H9 (cell line): ENCODE results near the gene ATG7. TPM values are rescaled to one million over a fixed set of nuclear protein-coding genes. Genes with fewer than 3 reads are reported as not detected.
A peak's percentile ranks its signal among the peaks of the same experiment; 100 is the strongest.

Experiments
- DNase-seq: peaks from one replicate; pipeline ENCODE4 v3.0.0-alpha.2; 2017
- H2AFZ ChIP-seq: one replicate; pipeline ENCODE4 v1.6.1; 2013; ENCODE audit warnings: mild to moderate bottlenecking, low read length, control low read depth, moderate library complexity
- H2AK5ac ChIP-seq: 2 replicates; pipeline ENCODE4 v1.6.1; 2013; ENCODE audit warnings: low read length, control low read depth, mixed read lengths; ENCODE audit not compliant: insufficient read length
- H2BK120ac ChIP-seq: one replicate; pipeline ENCODE4 v1.6.1; 2013; ENCODE audit warnings: low read depth, mild to moderate bottlenecking, low read length, control low read depth, inconsistent platforms; ENCODE audit not compliant: poor library complexity, severe bottlenecking
- H2BK12ac ChIP-seq: 2 replicates; pipeline ENCODE4 v1.6.1; 2013; ENCODE audit warnings: low read length, control low read depth, mixed read lengths, low read depth; ENCODE audit not compliant: insufficient read length
- H2BK15ac ChIP-seq: 2 replicates; pipeline ENCODE4 v1.6.1; 2013; ENCODE audit warnings: low read depth, low read length, control low read depth
- H2BK20ac ChIP-seq: one replicate; pipeline ENCODE4 v1.6.1; 2013; ENCODE audit warnings: low read depth, mild to moderate bottlenecking, low read length, control low read depth, inconsistent platforms; ENCODE audit not compliant: poor library complexity, severe bottlenecking
- H2BK5ac ChIP-seq: 2 replicates; pipeline ENCODE4 v1.6.1; 2013; ENCODE audit warnings: low read length, control low read depth, mixed read lengths; ENCODE audit not compliant: insufficient read length
- H3K14ac ChIP-seq: 2 replicates; pipeline ENCODE4 v1.6.1; 2013; ENCODE audit warnings: low read length, control low read depth; ENCODE audit not compliant: insufficient read depth
- H3K18ac ChIP-seq: 2 replicates; pipeline ENCODE4 v1.6.1; 2013; ENCODE audit warnings: low read depth, mild to moderate bottlenecking, mixed read lengths, low read length, control low read depth; ENCODE audit not compliant: insufficient read length
- H3K23ac ChIP-seq: 2 replicates; pipeline ENCODE4 v1.6.1; 2013; ENCODE audit warnings: low read length, control low read depth, mixed read lengths, low read depth; ENCODE audit not compliant: insufficient read length
- H3K23me2 ChIP-seq: 2 replicates; pipeline ENCODE4 v1.6.1; 2013; ENCODE audit warnings: low read depth, mild to moderate bottlenecking, mixed read lengths, low read length, control low read depth; ENCODE audit not compliant: insufficient read length, poor library complexity, severe bottlenecking
- H3K27ac ChIP-seq: 2 replicates; pipeline ENCODE4 v1.5.1; 2013; ENCODE audit warnings: low read length, control low read depth, mixed read lengths, low read depth; ENCODE audit not compliant: insufficient read length
- H3K27me3 ChIP-seq: 2 replicates; pipeline ENCODE4 v1.6.1; 2013; ENCODE audit warnings: low read length, control low read depth, inconsistent platforms; ENCODE audit not compliant: insufficient read depth
- H3K4ac ChIP-seq: 2 replicates; pipeline ENCODE4 v1.6.1; 2013; ENCODE audit warnings: low read depth, mild to moderate bottlenecking, control low read depth, inconsistent platforms, low read length, moderate library complexity
- H3K4me1 ChIP-seq: 2 replicates; pipeline ENCODE4 v1.6.1; 2013; ENCODE audit warnings: low read length, control low read depth, inconsistent platforms; ENCODE audit not compliant: insufficient read depth
- H3K4me2 ChIP-seq: 2 replicates; pipeline ENCODE4 v1.6.1; 2013; ENCODE audit warnings: low read length, control low read depth, mixed read lengths; ENCODE audit not compliant: insufficient read length, insufficient read depth
- H3K56ac ChIP-seq: 2 replicates; pipeline ENCODE4 v1.6.1; 2013; ENCODE audit warnings: low read depth, mild to moderate bottlenecking, mixed read lengths, low read length, control low read depth; ENCODE audit not compliant: insufficient read length
- H3K79me1 ChIP-seq: 2 replicates; pipeline ENCODE4 v1.6.1; 2013; ENCODE audit warnings: low read depth, mild to moderate bottlenecking, moderate library complexity, low read length, control low read depth, inconsistent platforms; ENCODE audit not compliant: insufficient read depth, poor library complexity, severe bottlenecking
- H3K79me2 ChIP-seq: 2 replicates; pipeline ENCODE4 v1.6.1; 2013; ENCODE audit warnings: low read length, control low read depth, inconsistent platforms; ENCODE audit not compliant: insufficient read depth
- H3K9ac ChIP-seq: 2 replicates; pipeline ENCODE4 v1.6.1; 2013; ENCODE audit warnings: low read length, control low read depth, mixed read lengths; ENCODE audit not compliant: insufficient read length; ENCODE audit errors: extremely low read depth
- H3K9me3 ChIP-seq: one replicate; pipeline ENCODE4 v1.6.1; 2013; ENCODE audit warnings: low read depth, low read length, inconsistent platforms; ENCODE audit not compliant: control insufficient read depth
- H3T11ph ChIP-seq: one replicate; pipeline ENCODE4 v1.6.1; 2013; ENCODE audit warnings: mild to moderate bottlenecking, low read length, control low read depth, inconsistent platforms
- H4K20me1 ChIP-seq: one replicate; pipeline ENCODE4 v1.6.1; 2013; ENCODE audit not compliant: control insufficient read depth, insufficient read length, insufficient read depth
- H4K5ac ChIP-seq: 2 replicates; pipeline ENCODE4 v1.6.1; 2013; ENCODE audit warnings: low read depth, mild to moderate bottlenecking, mixed read lengths, low read length, control low read depth; ENCODE audit not compliant: insufficient read length
- H4K8ac ChIP-seq: replicated peaks from 2 replicates; pipeline ENCODE4 v1.6.1; 2013; ENCODE audit warnings: low read length, control low read depth, mixed read lengths, low read depth; ENCODE audit not compliant: insufficient read length
- H4K91ac ChIP-seq: 2 replicates; pipeline ENCODE4 v1.6.1; 2013; ENCODE audit warnings: low read depth, mild to moderate bottlenecking, moderate library complexity, mixed read lengths, low read length, control low read depth; ENCODE audit not compliant: insufficient read length
- H3K27ac Mint-ChIP-seq, 3 experiments: 2 replicates in 2 of 3; 3 replicates in 1 of 3; pipeline ENCODE4 v1.8.0; 2020 to 2021; ENCODE audit warnings: mixed read lengths in 3 of 3, mild to moderate bottlenecking in 1 of 3, moderate library complexity in 1 of 3
- H3K27me3 Mint-ChIP-seq: 2 replicates; pipeline ENCODE4 v1.8.0; 2021; ENCODE audit warnings: low read depth, mild to moderate bottlenecking, moderate library complexity, mixed read lengths
- H3K36me3 Mint-ChIP-seq, 3 experiments: 2 replicates in 2 of 3; 3 replicates in 1 of 3; pipeline ENCODE4 v1.8.0; 2020 to 2021; ENCODE audit warnings: low read depth in 3 of 3, mixed read lengths in 3 of 3; ENCODE audit not compliant: insufficient read depth in 1 of 3
- H3K4me1 Mint-ChIP-seq, 2 experiments: 2 replicates each; pipeline ENCODE4 v1.8.0; 2020; ENCODE audit warnings: mixed read lengths in 2 of 2
- H3K4me3 Mint-ChIP-seq, 2 experiments: 2 replicates in 1 of 2; 3 replicates in 1 of 2; pipeline ENCODE4 v1.8.0; 2020 to 2021; ENCODE audit warnings: mild to moderate bottlenecking in 2 of 2, mixed read lengths in 2 of 2, moderate library complexity in 1 of 2
- H3K9me3 Mint-ChIP-seq, 2 experiments: 2 replicates in 1 of 2; 3 replicates in 1 of 2; pipeline ENCODE4 v1.8.0; 2020; ENCODE audit warnings: mild to moderate bottlenecking in 2 of 2, mixed read lengths in 2 of 2, moderate library complexity in 1 of 2
- WGBS: extraction: QIAGEN DNeasy Blood & Tissue Kit; methylation state at CpG from one replicate; pipeline ENCODE4 v1.1.7; 2013; ENCODE audit warnings: missing lambda C conversion rate, low lambda C conversion rate, mixed read lengths; ENCODE audit not compliant: insufficient read length; ENCODE audit errors: extremely low coverage; 5-methylcytosine and 5-hydroxymethylcytosine counted together
- total RNA-seq: library from RNA; stranded (reverse); gene quantifications from 2 replicates; pipeline ENCODE4 v1.2.1, GENCODE V29; 2021
- TF ChIP-seq, protein P1 (sequence below): fragments of 200-600 bp; sonication (generic); conservative IDR thresholded peaks from 3 replicates; pipeline ENCODE4 v1.8.0; 2021; ENCODE audit warnings: antibody characterized with exemption, mild to moderate bottlenecking

ATG7 gene
- total RNA-seq, 1 experiment from 2014 or later: 17.9 TPM

DNA sequence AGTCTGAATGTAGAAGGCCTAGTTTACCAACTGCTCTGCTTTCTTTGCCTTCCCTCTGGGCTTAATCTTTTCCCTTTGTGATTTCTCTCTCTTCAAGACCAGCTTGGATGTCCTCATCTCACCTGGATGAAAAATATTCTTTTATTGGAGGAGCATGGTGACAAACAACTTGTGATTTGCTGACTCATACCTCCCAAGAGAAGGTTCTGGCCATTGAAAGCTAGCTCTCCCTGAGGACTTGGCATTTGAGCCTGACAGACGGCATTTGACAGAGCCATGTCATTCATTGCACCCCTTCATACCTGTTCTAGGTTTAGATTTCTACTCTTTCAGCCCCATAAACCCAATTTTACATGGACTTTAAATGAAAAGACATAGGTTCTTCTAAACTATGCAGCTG lies 33.3 kb downstream of the ATG7 start:
- no peaks in the 10 kb centered on the region for H4K20me1 ChIP-seq

More for the DNA sequence above, 33.3 kb downstream of the ATG7 start:
- Mint-ChIP-seq H3K36me3 (peaks cover 5 to 42% (median 24%) of the 10 kb centered on the region in 3 experiments; a peak in 6 of 7 replicates), H3K4me3 (no peak overlapping the region), H3K27me3 (no peaks in the 10 kb centered on the region), H3K27ac (peak overlapping the region in 2 of 3 experiments; percentile 9 to 41; a peak in 5 of 7 replicates), H3K4me1 (no peaks in the 10 kb centered on the region), H3K9me3 (no peaks in the 10 kb centered on the region)
- Histone ChIP-seq H4K8ac (no peak overlapping the region), H3K9me3 (no peaks in the 10 kb centered on the region), H3K14ac (no peak overlapping the region), H2BK12ac (no peak overlapping the region), H3K4me2 (no peak overlapping the region), H3T11ph (no peak overlapping the region), H3K4ac (no peak overlapping the region), H3K23ac (no peak overlapping the region), H4K5ac (no peak overlapping the region), H2BK5ac (no peak overlapping the region), H3K4me1 (no peaks in the 10 kb centered on the region), H3K79me2 (no peaks in the 10 kb centered on the region), H3K27ac (no peak overlapping the region), H3K9ac (no peak overlapping the region), H3K23me2 (no peaks in the 10 kb centered on the region), H3K27me3 (no peaks in the 10 kb centered on the region; the same call in 1 of the 2 replicates), H3K79me1 (no peaks in the 10 kb centered on the region), H3K18ac (no peak overlapping the region), H2AK5ac (no peak overlapping the region), H2BK20ac (no peak overlapping the region), H2BK120ac (no peak overlapping the region), H2BK15ac (no peak overlapping the region), H2AFZ (no peak overlapping the region), H4K91ac (no peak overlapping the region), H3K56ac (no peak overlapping the region)
- DNase-seq: no peak
- TF ChIP-seq, protein P1, sequence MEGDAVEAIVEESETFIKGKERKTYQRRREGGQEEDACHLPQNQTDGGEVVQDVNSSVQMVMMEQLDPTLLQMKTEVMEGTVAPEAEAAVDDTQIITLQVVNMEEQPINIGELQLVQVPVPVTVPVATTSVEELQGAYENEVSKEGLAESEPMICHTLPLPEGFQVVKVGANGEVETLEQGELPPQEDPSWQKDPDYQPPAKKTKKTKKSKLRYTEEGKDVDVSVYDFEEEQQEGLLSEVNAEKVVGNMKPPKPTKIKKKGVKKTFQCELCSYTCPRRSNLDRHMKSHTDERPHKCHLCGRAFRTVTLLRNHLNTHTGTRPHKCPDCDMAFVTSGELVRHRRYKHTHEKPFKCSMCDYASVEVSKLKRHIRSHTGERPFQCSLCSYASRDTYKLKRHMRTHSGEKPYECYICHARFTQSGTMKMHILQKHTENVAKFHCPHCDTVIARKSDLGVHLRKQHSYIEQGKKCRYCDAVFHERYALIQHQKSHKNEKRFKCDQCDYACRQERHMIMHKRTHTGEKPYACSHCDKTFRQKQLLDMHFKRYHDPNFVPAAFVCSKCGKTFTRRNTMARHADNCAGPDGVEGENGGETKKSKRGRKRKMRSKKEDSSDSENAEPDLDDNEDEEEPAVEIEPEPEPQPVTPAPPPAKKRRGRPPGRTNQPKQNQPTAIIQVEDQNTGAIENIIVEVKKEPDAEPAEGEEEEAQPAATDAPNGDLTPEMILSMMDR: no peak
- no CpG with 5 or more reads among the region's 1 CpG for WGBS
